ENCODE results near the gene GCFC2.
A peak's percentile ranks its signal among the peaks of the same experiment; 100 is the strongest.

Gene GCFC2

DNA sequence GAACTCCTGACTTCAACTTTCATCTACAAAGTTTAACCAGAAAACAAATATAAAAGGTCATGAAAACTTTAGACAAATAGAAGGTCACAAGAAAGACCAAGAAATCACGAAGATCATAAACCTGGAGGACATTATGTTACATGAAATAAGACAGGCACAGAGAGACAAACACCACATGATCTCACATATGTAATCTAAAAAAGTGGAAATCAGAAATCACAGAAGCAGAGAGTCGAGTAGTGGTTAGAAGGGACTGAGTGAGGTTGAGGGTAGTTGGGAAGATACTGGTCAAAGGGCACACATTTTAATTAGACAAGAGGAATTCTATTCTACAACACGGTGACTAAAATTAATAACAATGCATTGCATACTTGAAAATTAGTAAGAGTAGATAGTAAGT lies 1.4 kb downstream of the GCFC2 start:
- no peaks in the 10 kb centered on the region for H3K4me1 ChIP-seq
- H2AFZ ChIP-seq: no peak overlapping the region
- H3K4me3 ChIP-seq (ENCODE audit: low read depth, low read length): peak overlapping the region; percentile 81
- H3K9ac ChIP-seq: no peak overlapping the region
- no peak for TF ChIP-seq CTCF (IDR thresholded peaks at IDR 0.05)
- H3K9me3 ChIP-seq (ENCODE audit: control insufficient read depth, low read length): no peaks in the 10 kb centered on the region
- no peaks in the 10 kb centered on the region for H3K79me2 ChIP-seq
- no peak overlapping the region for H3K27ac ChIP-seq
- H3K36me3 ChIP-seq (ENCODE audit: control insufficient read depth, insufficient read depth, low read length): no peaks in the 10 kb centered on the region
- H3K27me3 ChIP-seq (ENCODE audit: control insufficient read depth, insufficient read depth, low read length): no peaks in the 10 kb centered on the region
- peak overlapping the region; percentile 80 for H3K4me2 ChIP-seq (ENCODE audit: low read length)

DNA sequence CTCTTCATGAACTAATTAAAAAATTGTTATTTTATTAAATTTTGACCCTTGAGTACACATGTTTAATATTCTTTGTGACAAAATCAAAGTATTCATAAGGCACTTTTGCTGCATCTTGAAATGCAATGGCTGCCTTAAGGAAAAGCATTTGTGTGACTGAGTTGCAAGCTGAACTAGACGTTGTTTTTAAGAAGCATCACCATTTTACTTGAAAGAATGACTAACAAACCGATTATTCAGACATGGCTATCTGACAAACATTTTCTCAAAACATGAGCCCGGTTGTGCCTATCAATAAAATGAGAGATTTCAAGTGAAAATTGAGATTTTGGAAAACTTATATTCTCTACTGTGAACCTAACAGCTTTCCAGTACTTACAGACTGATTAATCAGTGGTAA lies 2.8 kb downstream of the GCFC2 start:
- no peak overlapping the region for H3K9ac ChIP-seq
- H3K27me3 ChIP-seq (ENCODE audit: control insufficient read depth, insufficient read depth, low read length): no peaks in the 10 kb centered on the region
- H3K79me2 ChIP-seq: no peaks in the 10 kb centered on the region
- H3K9me3 ChIP-seq (ENCODE audit: control insufficient read depth, low read length): no peaks in the 10 kb centered on the region
- no peaks in the 10 kb centered on the region for H3K36me3 ChIP-seq (ENCODE audit: control insufficient read depth, insufficient read depth, low read length)
- H3K4me3 ChIP-seq (ENCODE audit: low read depth, low read length): no peak overlapping the region
- H2AFZ ChIP-seq: no peak overlapping the region
- no peak for TF ChIP-seq CTCF (IDR thresholded peaks at IDR 0.05)
- H3K27ac ChIP-seq: no peak overlapping the region
- H3K4me2 ChIP-seq (ENCODE audit: low read length): no peak overlapping the region
- no peaks in the 10 kb centered on the region for H3K4me1 ChIP-seq

DNA sequence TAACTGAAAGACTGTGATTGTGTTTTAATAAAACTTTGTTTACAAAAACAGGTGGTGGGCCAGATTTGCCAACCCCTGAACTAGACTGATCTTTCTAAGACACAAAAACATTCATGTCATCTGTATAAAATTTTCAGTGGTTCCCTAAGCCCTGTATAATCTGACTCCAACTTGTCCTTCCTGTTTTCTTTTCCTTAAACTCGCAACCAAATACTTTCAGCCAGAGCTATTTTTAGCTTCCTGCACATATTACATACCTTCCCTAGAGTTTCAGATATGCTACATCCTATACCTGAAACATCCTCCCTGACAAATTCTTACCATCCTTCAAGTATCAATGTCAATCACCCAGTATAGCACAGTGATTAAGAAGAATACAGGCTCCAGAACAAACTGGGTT lies 4.8 kb downstream of the GCFC2 start:
- no peaks in the 10 kb centered on the region for H3K9me3 ChIP-seq (ENCODE audit: control insufficient read depth, low read length)
- H3K27ac ChIP-seq: no peak overlapping the region
- H3K4me2 ChIP-seq (ENCODE audit: low read length): no peak overlapping the region
- no peaks in the 10 kb centered on the region for H3K27me3 ChIP-seq (ENCODE audit: control insufficient read depth, insufficient read depth, low read length)
- H3K79me2 ChIP-seq: no peaks in the 10 kb centered on the region
- no peaks in the 10 kb centered on the region for H3K36me3 ChIP-seq (ENCODE audit: control insufficient read depth, insufficient read depth, low read length)
- H3K4me1 ChIP-seq: no peaks in the 10 kb centered on the region
- no peak for TF ChIP-seq CTCF (IDR thresholded peaks at IDR 0.05)
- H3K9ac ChIP-seq: no peak overlapping the region
- H2AFZ ChIP-seq: no peak overlapping the region
- H3K4me3 ChIP-seq (ENCODE audit: low read depth, low read length): no peak overlapping the region

DNA sequence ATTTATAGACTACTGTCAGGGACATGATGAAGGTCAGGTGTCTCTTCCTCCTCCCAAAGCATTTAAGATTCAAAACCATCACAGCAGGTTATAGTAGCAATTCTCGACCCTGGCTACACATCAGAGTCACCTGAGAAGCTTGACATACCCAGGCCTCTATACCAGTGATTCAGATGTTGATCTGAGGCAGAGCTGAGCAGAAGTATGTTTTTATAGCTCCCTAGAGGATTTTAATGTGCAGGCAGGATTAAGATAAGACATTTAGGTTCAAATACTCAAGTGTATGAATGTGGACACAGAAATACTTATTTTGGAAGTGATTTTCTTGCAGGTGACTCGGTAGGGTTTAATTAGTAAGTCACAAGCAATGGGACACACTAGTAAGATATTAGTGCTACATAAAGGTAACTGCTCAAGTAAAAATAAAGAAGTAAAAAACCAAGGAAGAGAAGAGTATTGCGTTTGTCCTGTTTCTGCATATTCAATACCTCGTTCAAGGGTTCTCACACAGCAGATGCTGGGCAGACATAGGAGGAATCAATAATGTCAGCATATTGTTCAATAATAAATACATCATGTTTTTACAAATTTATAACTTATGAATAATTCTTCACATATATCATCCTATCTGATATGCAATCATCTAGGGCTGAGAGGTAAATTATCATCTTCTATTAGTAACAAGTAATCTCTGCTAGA lies 7.0 kb downstream of the GCFC2 start:
- TF ChIP-seq CTCF (IDR thresholded peaks at IDR 0.05): no peak
- Histone ChIP-seq H3K9ac (no peak overlapping the region), H3K27ac (no peak overlapping the region), H3K9me3 (ENCODE audit: control insufficient read depth, low read length) (no peaks in the 10 kb centered on the region), H3K36me3 (ENCODE audit: control insufficient read depth, insufficient read depth, low read length) (no peaks in the 10 kb centered on the region), H3K4me1 (no peaks in the 10 kb centered on the region), H3K4me2 (ENCODE audit: low read length) (no peak overlapping the region), H3K79me2 (no peaks in the 10 kb centered on the region), H3K4me3 (ENCODE audit: low read depth, low read length) (no peak overlapping the region), H3K27me3 (ENCODE audit: control insufficient read depth, insufficient read depth, low read length) (no peaks in the 10 kb centered on the region), H2AFZ (no peak overlapping the region)

DNA sequence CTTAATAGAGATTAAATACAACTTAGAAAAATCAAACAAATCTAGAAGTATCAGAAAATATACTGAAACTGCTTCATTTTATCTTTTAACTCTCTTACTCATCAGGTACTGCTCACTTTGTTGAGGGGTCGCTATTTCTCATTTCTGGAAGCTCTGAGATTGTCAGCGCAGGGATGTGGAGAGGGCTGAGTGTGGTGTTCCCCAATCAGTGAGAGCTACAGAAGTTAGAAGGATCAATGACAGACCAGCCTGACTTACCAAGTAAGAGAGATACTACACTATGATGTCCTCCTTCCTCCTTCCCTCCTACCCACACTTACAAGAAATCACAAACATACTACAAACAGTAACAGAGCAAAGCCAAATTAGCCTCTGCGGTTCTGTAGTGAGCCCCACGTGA lies 8.1 kb downstream of the GCFC2 start:
- Histone ChIP-seq H3K9ac (no peak overlapping the region), H3K4me1 (no peaks in the 10 kb centered on the region), H3K4me2 (ENCODE audit: low read length) (no peak overlapping the region), H3K36me3 (ENCODE audit: control insufficient read depth, insufficient read depth, low read length) (no peaks in the 10 kb centered on the region), H3K79me2 (no peaks in the 10 kb centered on the region), H2AFZ (no peak overlapping the region), H3K9me3 (ENCODE audit: control insufficient read depth, low read length) (no peaks in the 10 kb centered on the region), H3K27ac (no peak overlapping the region), H3K27me3 (ENCODE audit: control insufficient read depth, insufficient read depth, low read length) (no peaks in the 10 kb centered on the region), H3K4me3 (ENCODE audit: low read depth, low read length) (no peak overlapping the region)
- TF ChIP-seq CTCF (IDR thresholded peaks at IDR 0.05): no peak

All from parathyroid adenoma (tissue), 2 donors.